Activated CD4-positive, alpha-beta T cell treated with anti-CD3 and anti-CD28 coated beads, Interleukin-2, amount 50 U/mL, for 16 hours (primary cell): ENCODE measurements around the gene RAB22A.

Source experiments
- DNase-seq: peaks from one replicate; pipeline ENCODE4 v3.0.0-alpha.2; 2020

RAB22A gene

GRCh38 chr20:58416835-58417234, 107.3 kb downstream of the RAB22A start:
- no peak for DNase-seq
